Mesenchymal stem cell (in vitro differentiated cells and primary cell): Measurements from ENCODE around the gene HOXB1.
A peak's percentile ranks its signal among the peaks of the same experiment; 100 is the strongest.

ENCODE experiments used
- DNase-seq: peaks from one replicate; pipeline ENCODE4 v3.0.0-alpha.2; 2013
- H2AFZ ChIP-seq: one replicate; pipeline ENCODE4 v1.6.1; 2013; ENCODE audit warnings: low read depth, mild to moderate bottlenecking, control low read depth, inconsistent platforms, low read length, moderate library complexity
- H2AK5ac ChIP-seq: 2 replicates; pipeline ENCODE4 v1.6.1; 2013; ENCODE audit warnings: low read length, moderate library complexity, mild to moderate bottlenecking, inconsistent platforms; ENCODE audit not compliant: severe bottlenecking
- H2BK120ac ChIP-seq: one replicate; pipeline ENCODE4 v1.6.1; 2013; ENCODE audit warnings: low read depth, mild to moderate bottlenecking, inconsistent platforms, low read length, moderate library complexity
- H2BK12ac ChIP-seq, 2 experiments: one replicate each; pipeline ENCODE4 v1.6.1; 2013; ENCODE audit warnings: inconsistent platforms in 2 of 2, low read length in 2 of 2, mild to moderate bottlenecking in 2 of 2, moderate library complexity in 2 of 2, control low read depth in 1 of 2
- H2BK15ac ChIP-seq: one replicate; pipeline ENCODE4 v1.6.1; 2013; ENCODE audit warnings: mild to moderate bottlenecking, low read depth, inconsistent platforms; ENCODE audit not compliant: poor library complexity, severe bottlenecking
- H2BK5ac ChIP-seq: 2 replicates; pipeline ENCODE4 v1.6.1; 2013; ENCODE audit warnings: low read depth, mild to moderate bottlenecking, low read length, control low read depth, inconsistent platforms; ENCODE audit not compliant: poor library complexity, severe bottlenecking
- H3K14ac ChIP-seq, 2 experiments: one replicate each; pipeline ENCODE4 v1.6.1; 2013; ENCODE audit warnings: inconsistent platforms in 2 of 2, low read length in 2 of 2, control low read depth in 1 of 2, mild to moderate bottlenecking in 1 of 2, moderate library complexity in 1 of 2
- H3K18ac ChIP-seq, 2 experiments: one replicate each; pipeline ENCODE4 v1.6.1; 2013; ENCODE audit warnings: inconsistent platforms in 2 of 2, low read length in 2 of 2, control low read depth in 1 of 2, low read depth in 1 of 2, mild to moderate bottlenecking in 1 of 2
- H3K23ac ChIP-seq, 2 experiments: one replicate each; pipeline ENCODE4 v1.6.1; 2013; ENCODE audit warnings: inconsistent platforms in 2 of 2, low read length in 2 of 2, mild to moderate bottlenecking in 2 of 2, moderate library complexity in 2 of 2, control low read depth in 1 of 2
- H3K27ac ChIP-seq: 2 replicates; pipeline ENCODE4 v1.5.1; 2013; ENCODE audit warnings: mild to moderate bottlenecking, moderate library complexity, low read length, control low read depth, inconsistent platforms; ENCODE audit not compliant: poor library complexity, severe bottlenecking
- H3K27me3 ChIP-seq, 2 experiments: 2 replicates each; pipeline versions ENCODE4 v1.6.1 to v1.7.0; 2013; ENCODE audit warnings: low read length in 2 of 2, mild to moderate bottlenecking in 2 of 2, moderate library complexity in 2 of 2, control low read depth in 1 of 2, inconsistent platforms in 1 of 2; ENCODE audit not compliant: control insufficient read depth in 1 of 2, insufficient read depth in 1 of 2
- H3K36me3 ChIP-seq, 2 experiments: 2 replicates each; pipeline versions ENCODE4 v1.6.1 to v1.7.0; 2013; ENCODE audit warnings: low read length in 2 of 2, control low read depth in 1 of 2, inconsistent platforms in 1 of 2, low read depth in 1 of 2, mild to moderate bottlenecking in 1 of 2; ENCODE audit not compliant: insufficient read depth in 2 of 2, control insufficient read depth in 1 of 2
- H3K4ac ChIP-seq, 2 experiments: one replicate each; pipeline ENCODE4 v1.6.1; 2013; ENCODE audit warnings: inconsistent platforms in 2 of 2, low read length in 2 of 2, mild to moderate bottlenecking in 2 of 2, moderate library complexity in 2 of 2, control low read depth in 1 of 2, low read depth in 1 of 2
- H3K4me1 ChIP-seq: 2 replicates; pipeline ENCODE4 v1.6.1; 2013; ENCODE audit warnings: low read depth, low read length, control low read depth; ENCODE audit not compliant: control insufficient read depth, insufficient read depth
- H3K4me2 ChIP-seq: 2 replicates; pipeline ENCODE4 v1.6.1; 2013; ENCODE audit warnings: low read length, mild to moderate bottlenecking, inconsistent platforms; ENCODE audit not compliant: poor library complexity, severe bottlenecking
- H3K4me3 ChIP-seq, 2 experiments: 2 replicates each; pipeline versions ENCODE4 v1.5.1 to v1.7.0; 2013; ENCODE audit warnings: low read length in 2 of 2, mild to moderate bottlenecking in 2 of 2, control low read depth in 1 of 2, low read depth in 1 of 2; ENCODE audit not compliant: insufficient read depth in 1 of 2
- H3K79me1 ChIP-seq: replicated peaks from 2 replicates; pipeline ENCODE4 v1.6.1; 2013; ENCODE audit warnings: mild to moderate bottlenecking, control low read depth, low read length, inconsistent platforms; ENCODE audit not compliant: poor library complexity, severe bottlenecking
- H3K9ac ChIP-seq: 2 replicates; pipeline ENCODE4 v1.7.0; 2013; ENCODE audit warnings: mild to moderate bottlenecking, low read length, moderate library complexity
- H3K9me3 ChIP-seq: 2 replicates; pipeline ENCODE4 v1.7.0; 2013; ENCODE audit warnings: mild to moderate bottlenecking, low read length; ENCODE audit not compliant: control insufficient read depth
- H4K8ac ChIP-seq: one replicate; pipeline ENCODE4 v1.6.1; 2013; ENCODE audit warnings: inconsistent platforms, mild to moderate bottlenecking, low read length, moderate library complexity
- H4K91ac ChIP-seq: one replicate; pipeline ENCODE4 v1.6.1; 2013; ENCODE audit warnings: mild to moderate bottlenecking, low read length, inconsistent platforms
- WGBS: methylation state at CpG from one replicate; pipeline ENCODE4 v1.1.7; 2013; ENCODE audit warnings: mixed read lengths; 5-methylcytosine and 5-hydroxymethylcytosine counted together

HOXB1 gene

DNA sequence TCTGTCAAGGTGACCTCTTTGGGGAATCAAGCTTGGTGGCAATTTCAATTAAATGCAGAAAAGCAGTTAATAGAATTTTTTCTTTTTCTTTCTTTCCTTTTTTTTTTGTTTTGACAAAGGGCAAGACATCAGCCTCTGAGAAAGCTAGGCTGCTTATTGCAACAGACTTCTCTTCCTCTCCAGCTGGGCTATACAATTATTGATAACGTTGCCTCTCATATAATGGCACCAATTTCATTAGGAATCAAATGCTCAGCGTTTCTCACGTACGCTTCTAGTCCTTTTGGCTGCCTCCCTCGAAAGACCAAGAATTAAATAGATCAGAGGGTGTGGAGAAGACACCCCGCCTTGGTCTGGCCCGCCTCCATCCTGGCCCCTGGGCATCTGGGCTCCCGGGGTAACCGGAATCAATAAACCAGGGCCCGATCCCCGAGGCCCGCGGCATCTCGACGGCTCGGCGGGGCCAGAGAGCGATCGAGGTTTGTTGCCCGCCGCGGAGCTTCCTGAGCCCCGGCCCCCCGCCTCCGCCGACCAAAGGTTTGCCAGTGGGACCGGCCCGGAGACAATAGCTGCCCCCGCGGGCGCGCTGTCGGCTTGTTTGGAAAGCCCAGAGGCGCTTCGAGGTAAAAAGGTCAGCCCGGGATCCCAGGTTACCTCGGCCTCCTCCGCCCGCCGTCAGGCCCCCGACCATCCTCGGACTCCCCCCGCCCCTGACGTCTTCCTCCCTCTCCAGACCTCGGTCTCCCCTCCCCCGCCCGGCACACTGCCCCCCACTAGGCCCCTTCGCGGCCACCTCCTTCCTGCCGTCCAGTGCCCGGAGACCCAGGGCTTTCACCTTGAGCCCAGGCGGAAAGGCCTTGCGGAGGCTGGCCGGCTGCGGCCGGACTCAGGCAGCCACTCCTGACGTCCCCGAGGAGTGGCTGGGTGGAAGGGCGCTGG is 3.9 kb downstream of the HOXB1 start:
- peak overlapping the region in 1 of 2 experiments; percentile 34 for H3K23ac ChIP-seq
- peak overlapping the region; percentile 65 to 80 for H3K4ac ChIP-seq

DNA sequence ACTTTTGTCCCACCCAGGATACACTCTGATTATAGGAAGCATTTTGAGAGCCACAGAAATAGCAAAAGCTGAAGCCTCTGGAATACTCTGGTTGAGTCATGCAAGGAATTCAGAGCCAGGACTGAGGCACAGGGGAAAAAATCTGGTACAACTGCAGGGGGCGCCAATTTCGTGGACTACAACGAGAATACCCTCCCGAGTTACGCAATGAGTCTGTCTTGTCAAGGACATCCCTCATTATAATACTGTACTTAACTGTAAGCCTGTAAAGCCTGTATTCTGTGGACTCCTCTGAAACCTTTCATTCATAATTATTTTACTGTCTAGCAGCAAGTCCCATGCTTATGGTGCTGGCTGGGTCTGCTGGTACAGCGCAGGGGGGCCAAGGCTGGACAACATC is 7.8 kb downstream of the HOXB1 start:
- no peak overlapping the region for H3K23ac ChIP-seq
- peak overlapping the region; percentile 41 for H3K9ac ChIP-seq
- peak; percentile 28 for DNase-seq
- no peak overlapping the region for H2AFZ ChIP-seq
- peaks cover 4 to 10% of the 10 kb centered on the region in 2 experiments for H3K27me3 ChIP-seq
- no peak overlapping the region for H3K18ac ChIP-seq
- H3K27ac ChIP-seq: no peak overlapping the region
- H2BK12ac ChIP-seq: no peak overlapping the region
- no peaks in the 10 kb centered on the region for H3K9me3 ChIP-seq
- peaks cover 16% of the 10 kb centered on the region for H3K4me1 ChIP-seq
- H3K4me2 ChIP-seq: no peak overlapping the region
- H3K4ac ChIP-seq: no peak overlapping the region
- H3K79me1 ChIP-seq: no peaks in the 10 kb centered on the region
- WGBS: 90% methylated on average over 5 of the region's 6 CpGs
- peak overlapping the region in 1 of 2 experiments; percentile 24 for H3K4me3 ChIP-seq
- no peak overlapping the region for H2BK15ac ChIP-seq
- no peak overlapping the region for H2AK5ac ChIP-seq
- no peak overlapping the region for H2BK5ac ChIP-seq
- no peak overlapping the region for H4K8ac ChIP-seq
- H4K91ac ChIP-seq: no peak overlapping the region
- H2BK120ac ChIP-seq: no peak overlapping the region
- no peak overlapping the region for H3K14ac ChIP-seq
- H3K36me3 ChIP-seq: no peaks in the 10 kb centered on the region

More for the DNA sequence above, 3.9 kb downstream of the HOXB1 start:
- Histone ChIP-seq H3K27me3 (peaks cover 10 to 17% of the 10 kb centered on the region in 2 experiments), H3K9ac (peak overlapping the region; percentile 22), H2AFZ (no peak overlapping the region), H3K79me1 (no peaks in the 10 kb centered on the region), H3K18ac (peak overlapping the region; percentile 63 to 69), H2BK12ac (peak overlapping the region; percentile 60 to 72), H2BK120ac (peak overlapping the region; percentile 93), H3K14ac (peak overlapping the region in 1 of 2 experiments; percentile 75), H2AK5ac (no peak overlapping the region), H3K4me1 (peaks cover 18% of the 10 kb centered on the region), H3K4me3 (peak overlapping the region in 1 of 2 experiments; percentile 5), H3K36me3 (no peaks in the 10 kb centered on the region), H3K27ac (no peak overlapping the region), H2BK15ac (peak overlapping the region; percentile 96), H4K8ac (peak overlapping the region; percentile 81), H3K4me2 (peak overlapping the region; percentile 56), H2BK5ac (no peak overlapping the region), H4K91ac (peak overlapping the region; percentile 89), H3K9me3 (no peaks in the 10 kb centered on the region)
- no peak for DNase-seq
- 24% methylated on average over 36 of the region's 59 CpGs for WGBS

DNA sequence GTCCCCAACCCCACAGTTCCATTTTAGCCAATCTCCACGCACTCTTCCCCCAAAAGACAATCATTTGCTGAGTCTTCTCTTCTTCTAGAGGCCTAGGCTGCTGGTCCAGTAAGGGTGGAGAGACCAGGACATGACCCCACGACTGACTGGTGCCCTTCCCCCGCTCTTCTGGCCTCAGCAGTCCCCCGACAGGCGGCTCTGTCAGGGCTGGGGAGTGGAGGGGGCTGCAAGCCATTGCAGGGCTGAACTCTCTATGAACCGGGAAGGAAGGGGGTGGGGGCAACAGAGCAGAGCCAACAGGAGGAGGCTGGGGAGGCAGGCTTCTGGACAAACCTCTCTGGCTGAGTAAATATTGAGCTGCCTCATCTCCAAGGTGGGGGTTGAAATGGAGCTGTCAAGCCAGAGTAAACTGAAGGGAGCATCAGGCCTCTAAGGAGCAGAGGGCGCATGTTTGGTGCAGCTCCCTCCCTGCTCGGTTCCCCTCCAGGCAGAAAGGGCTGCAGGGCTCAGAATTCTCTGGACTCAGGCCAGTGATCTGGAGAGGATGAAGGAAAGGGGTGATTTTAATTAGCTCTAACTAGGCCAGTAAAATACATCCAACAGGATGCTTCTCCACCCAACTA is 8.7 kb downstream of the HOXB1 start:
- Histone ChIP-seq H2AFZ (no peak overlapping the region), H3K27me3 (peaks cover 8 to 13% of the 10 kb centered on the region in 2 experiments), H2BK5ac (no peak overlapping the region), H3K4me1 (peaks cover 9% of the 10 kb centered on the region), H3K4me3 (peak overlapping the region in 1 of 2 experiments; percentile 24), H3K4ac (peak overlapping the region in 1 of 2 experiments; percentile 81), H4K91ac (peak overlapping the region; percentile 50), H2BK12ac (peak overlapping the region; percentile 8 to 77), H3K14ac (no peak overlapping the region), H3K9ac (no peak overlapping the region), H3K79me1 (no peaks in the 10 kb centered on the region), H3K23ac (no peak overlapping the region), H3K27ac (no peak overlapping the region), H3K9me3 (no peaks in the 10 kb centered on the region), H3K36me3 (no peaks in the 10 kb centered on the region), H2AK5ac (no peak overlapping the region), H2BK120ac (peak overlapping the region; percentile 19), H2BK15ac (no peak overlapping the region), H3K18ac (peak overlapping the region; percentile 30 to 75), H4K8ac (peak overlapping the region; percentile 49), H3K4me2 (no peak overlapping the region)
- 31% methylated on average over 8 of the region's 8 CpGs for WGBS
- DNase-seq: peak; percentile 67

DNA sequence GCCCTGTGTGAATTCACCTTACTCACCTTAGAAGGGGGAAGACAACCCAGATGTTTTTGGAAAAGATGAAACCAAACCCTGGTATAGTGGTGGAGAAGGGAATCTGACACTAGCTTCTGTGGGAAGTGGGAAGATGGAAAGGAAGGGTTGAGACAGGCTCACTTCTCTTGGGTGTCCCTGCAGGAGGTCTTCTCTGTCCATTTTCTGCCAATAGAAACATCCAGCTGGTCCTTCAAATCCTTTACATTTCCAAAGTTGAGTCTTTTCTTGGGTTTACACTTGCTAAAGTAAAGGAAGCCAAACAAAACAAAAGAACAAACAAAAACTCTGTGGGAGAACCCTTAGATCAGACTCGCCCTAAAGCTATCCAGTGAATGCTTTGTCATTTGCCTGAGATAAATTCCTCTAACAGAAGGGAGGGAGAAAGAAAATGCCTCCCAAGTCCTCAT is 10.2 kb downstream of the HOXB1 start:
- no peak overlapping the region for H3K9ac ChIP-seq
- H4K91ac ChIP-seq: no peak overlapping the region
- no peak overlapping the region for H3K4me2 ChIP-seq
- no peaks in the 10 kb centered on the region for H3K36me3 ChIP-seq
- H2BK15ac ChIP-seq: no peak overlapping the region
- peak; percentile 13 for DNase-seq
- no peak overlapping the region for H3K4me3 ChIP-seq
- no peaks in the 10 kb centered on the region for H3K9me3 ChIP-seq
- no peak overlapping the region for H4K8ac ChIP-seq
- H3K18ac ChIP-seq: no peak overlapping the region
- no peak overlapping the region for H2AK5ac ChIP-seq
- no peak overlapping the region for H3K27ac ChIP-seq
- no peak overlapping the region for H3K4ac ChIP-seq
- H3K14ac ChIP-seq: no peak overlapping the region
- WGBS: 71% methylated on average over 1 of the region's 1 CpG
- no peak overlapping the region for H2BK12ac ChIP-seq
- peaks cover 5% of the 10 kb centered on the region for H3K4me1 ChIP-seq
- no peak overlapping the region for H2AFZ ChIP-seq
- no peak overlapping the region for H2BK120ac ChIP-seq
- no peaks in the 10 kb centered on the region for H3K79me1 ChIP-seq
- no peak overlapping the region for H3K23ac ChIP-seq
- peaks cover 6 to 11% of the 10 kb centered on the region in 2 experiments for H3K27me3 ChIP-seq
- H2BK5ac ChIP-seq: no peak overlapping the region
